T follicular helper cell (primary cell): ENCODE data around the gene PUM1.
"Not testable (repeated sequence)": the region's sequence is repeated elsewhere in the genome, so short reads cannot be mapped to it uniquely, and the experiment has no call there.

Experiments
- DNase-seq: peaks from one replicate; pipeline ENCODE4 v3.0.0-alpha.2; 2020; ENCODE audit warnings: low read depth

Gene PUM1

DNA sequence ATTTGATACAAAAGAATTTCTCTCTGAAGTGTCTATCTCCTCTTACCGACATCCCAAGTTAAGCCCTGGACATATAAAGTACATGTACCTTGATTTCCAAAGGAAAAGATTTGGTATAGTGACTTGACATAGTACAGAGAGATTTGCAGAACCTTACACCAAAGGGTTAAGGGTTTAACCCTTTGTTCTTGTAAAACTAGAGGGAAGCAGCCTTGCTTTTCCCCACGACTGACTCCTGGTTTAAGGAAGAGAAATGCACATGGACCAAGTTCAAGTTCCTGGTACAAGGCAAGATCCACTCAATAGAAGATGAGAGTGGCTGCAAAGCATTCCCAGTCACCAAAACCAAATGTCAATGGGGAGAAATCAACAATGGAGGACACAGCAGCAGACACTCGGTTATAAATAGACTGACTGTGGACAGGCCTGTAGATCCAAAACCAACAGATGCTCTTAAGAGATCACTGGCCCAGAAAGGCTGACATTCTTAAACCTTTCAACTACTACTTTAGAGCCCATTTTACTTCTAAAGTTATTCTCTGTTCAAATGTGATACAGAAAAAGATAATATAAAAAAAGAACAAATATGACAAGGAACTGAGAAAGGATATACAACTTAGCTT is 69.4 kb downstream of the PUM1 start:
- no peak for DNase-seq

DNA sequence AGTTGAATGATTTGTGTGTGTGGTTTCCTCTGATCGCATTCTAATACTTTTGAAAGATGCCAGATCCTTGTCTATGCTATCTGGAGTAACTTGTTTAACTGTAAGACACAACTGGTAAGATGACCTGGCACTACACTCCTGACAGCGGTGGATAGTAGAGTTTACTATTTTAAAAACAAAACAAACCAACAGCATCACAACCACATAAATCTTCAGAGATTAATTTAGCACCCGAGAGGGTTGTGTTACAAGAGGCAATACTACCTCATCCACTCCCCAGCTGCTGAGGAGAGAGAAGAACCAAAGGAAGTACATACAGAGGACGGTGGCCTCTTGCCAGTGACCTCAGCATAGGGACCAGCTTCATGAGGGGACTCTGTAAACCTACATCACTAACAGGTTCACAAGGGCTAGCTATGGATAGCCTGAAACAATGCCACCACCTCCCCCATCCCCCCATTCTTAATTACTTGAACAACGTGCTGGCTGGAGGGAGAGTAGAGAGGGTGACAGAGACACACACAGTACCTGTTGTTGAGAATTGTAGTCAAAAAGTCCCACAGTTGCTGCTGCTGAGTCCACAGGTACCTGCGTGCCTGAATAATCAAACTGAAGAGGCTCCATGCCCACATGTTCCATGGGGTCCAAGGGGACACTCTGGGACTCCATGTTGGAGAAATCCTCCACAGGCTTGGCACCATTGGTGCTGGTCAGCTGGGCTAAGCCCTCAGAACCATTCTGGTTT is 73.5 kb downstream of the PUM1 start:
- no peak for DNase-seq

DNA sequence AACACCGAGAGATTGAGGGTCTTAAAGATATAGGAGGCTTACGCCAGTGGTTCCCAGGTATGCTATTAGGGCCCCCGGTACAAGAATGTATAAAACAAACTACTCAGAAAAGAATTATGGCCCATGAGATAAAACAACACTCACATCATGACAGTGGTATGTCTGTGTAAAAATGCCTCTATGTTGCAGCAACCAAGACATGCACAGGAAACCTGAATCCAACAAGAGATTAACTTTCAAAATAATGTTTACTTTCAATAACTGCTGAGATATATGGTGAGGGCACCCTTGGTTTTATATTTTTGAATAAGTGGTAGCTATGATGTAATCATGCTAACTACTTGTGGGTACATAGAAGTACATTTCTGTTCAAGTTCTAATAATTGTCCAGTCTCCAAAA is 74.9 kb downstream of the PUM1 start:
- no peak for DNase-seq

- no peak for DNase-seq
Observed at GRCh38 chr1:30988045-30988444, 77.5 kb downstream of the PUM1 start.

GRCh38 chr1:30986755-30987154 is 78.8 kb downstream of the PUM1 start:
- DNase-seq, result no peak

DNA sequence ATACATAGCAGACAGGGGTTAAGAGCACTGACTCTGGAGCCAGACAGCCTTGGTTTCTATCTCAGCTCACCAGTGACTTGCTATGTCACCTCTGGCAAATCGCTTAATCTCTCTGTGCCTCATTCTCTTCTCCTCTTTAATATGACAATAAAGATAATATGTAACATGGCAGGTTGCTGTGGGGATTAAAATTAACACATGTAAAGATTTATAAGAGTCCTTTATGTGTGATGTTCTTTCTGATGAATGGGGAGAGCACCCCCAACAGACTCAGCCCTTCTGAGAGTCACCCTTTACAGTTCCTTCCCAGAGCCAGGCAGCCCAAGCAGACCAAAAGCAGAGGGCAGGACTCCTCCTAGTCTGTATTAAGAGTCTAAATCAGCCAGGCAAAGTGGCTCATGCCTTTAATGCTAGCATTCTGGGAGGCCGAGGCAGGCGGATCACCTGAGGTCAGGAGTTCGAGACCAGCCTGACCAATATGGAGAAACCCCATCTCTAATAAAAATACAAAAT is 80.5 kb downstream of the PUM1 start:
- no peak for DNase-seq

DNA sequence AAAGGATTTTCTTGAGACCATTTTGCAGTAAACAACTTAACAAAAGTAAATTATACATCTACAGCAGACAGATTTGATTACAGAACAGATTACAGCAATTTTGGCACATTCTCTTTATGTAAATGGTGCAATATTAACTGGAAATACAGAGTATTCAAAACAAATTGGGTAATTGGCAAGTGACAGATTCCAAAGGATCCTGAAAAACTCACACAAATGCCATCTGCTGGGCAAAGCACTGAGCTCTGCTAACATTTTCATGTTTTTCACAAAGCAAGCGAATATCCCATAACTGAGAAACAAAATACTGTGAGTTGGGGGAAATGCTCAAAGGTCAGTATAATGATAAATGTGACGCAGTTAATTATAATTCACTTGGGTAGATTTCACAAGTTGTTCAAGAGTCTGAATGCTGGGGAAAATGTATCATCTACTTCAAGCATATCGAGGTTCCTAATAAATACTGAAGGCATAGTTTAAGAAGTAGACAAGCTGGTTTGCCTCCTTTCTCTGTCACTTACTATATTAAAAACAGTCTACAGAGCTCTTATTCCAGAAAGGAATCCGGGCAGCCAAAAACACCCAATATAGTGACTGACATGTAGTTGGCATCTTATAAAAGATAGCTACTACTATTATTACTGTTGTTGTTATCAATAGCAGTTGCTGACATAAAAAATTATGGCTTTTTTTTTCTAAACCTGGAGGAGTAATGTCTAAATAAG is 81.2 kb downstream of the PUM1 start:
- DNase-seq, result no peak

GRCh38 chr1:30982937-30983336 is 82.6 kb downstream of the PUM1 start:
- no peak for DNase-seq

DNA sequence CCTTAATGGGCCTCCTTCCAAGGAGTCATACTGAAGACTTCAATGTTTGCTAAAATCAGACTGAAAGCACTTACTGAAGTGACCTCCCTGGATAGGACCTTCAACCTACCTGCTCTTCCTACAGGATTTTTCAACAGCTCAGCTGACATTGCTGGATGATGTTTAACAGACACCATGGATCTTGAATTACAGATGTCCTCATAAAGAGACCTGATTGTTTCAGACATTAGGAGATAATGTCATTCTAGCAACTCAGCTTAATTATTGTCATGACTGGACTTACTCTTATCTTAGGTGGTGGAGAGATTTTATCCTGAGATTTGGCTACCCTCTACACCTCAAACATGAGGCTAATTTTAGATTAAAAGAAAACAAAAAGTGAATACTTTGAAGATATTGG is 83.1 kb downstream of the PUM1 start:
- DNase-seq, result no peak

GRCh38 chr1:30981172-30981571 is 84.3 kb downstream of the PUM1 start:
- DNase-seq, result no peak

DNA sequence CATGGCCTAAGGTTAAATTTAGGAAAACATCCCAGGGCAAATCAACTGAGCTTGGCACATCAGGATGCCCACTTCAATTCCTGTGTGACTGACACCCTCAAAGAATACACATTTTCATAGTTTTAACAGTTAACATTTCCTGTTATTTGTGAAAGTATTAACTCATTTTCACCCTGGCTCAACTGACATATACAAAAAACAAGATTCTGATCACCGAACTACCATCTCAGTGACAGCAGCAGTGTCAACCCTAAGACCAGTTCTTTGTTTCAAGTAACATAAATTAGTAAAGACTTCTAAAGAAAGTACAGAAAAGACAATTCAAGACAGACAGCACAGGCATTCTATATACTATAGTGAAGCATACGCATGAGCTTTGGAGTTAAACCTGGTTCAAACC is 88.0 kb downstream of the PUM1 start:
- DNase-seq, result no peak

GRCh38 chr1:30977105-30977504 is 88.4 kb downstream of the PUM1 start:
- DNase-seq, result no peak

DNA sequence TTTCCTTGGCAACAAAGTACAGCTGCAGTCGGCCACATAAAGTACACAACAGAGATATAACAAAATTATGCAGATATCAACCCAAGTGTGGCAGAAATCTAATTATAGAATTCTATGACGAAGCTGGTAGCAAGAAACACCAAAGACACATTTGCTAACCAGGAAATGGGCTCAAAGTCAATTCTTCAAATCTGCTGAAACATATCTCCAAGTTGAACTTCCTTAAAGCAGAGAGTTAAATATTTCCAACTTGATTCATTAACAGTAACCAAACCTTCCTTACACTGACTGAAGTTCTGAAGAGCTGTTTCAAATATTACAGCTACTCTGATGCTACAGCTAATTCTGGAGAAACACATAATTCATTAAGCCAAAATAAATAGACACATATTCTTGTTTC is 89.4 kb downstream of the PUM1 start:
- DNase-seq, result no peak

- no peak for DNase-seq
Observed at GRCh38 chr1:30975217-30975616, 90.3 kb downstream of the PUM1 start.

GRCh38 chr1:30974536-30974935 is 91.0 kb downstream of the PUM1 start:
- DNase-seq, result no peak

GRCh38 chr1:30972349-30972748 is 93.2 kb downstream of the PUM1 start:
- DNase-seq, result not testable (repeated sequence)

DNA sequence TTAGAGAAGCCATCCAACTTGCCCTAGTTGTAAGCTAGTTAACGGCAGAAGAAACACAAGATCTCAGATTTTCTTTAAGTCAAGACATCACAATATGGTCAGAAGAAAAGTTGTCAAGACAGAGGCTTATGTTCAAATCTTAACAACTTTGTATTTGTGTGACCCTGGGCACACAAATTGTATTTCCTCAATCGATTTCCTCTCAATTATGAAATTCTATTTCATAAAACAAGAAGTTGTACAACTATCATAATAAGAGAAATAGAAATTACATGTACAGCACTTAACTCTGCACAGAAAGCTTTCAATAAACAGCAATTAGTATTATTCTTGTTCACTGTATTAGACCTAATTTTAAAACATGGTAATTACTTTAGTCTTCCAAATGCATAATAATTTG is 94.0 kb downstream of the PUM1 start:
- DNase-seq, result no peak

- DNase-seq, result no peak
Observed at GRCh38 chr1:30969903-30970302, 95.6 kb downstream of the PUM1 start.

GRCh38 chr1:30968220-30968971 is 97.1 kb downstream of the PUM1 start:
- no peak for DNase-seq

DNA sequence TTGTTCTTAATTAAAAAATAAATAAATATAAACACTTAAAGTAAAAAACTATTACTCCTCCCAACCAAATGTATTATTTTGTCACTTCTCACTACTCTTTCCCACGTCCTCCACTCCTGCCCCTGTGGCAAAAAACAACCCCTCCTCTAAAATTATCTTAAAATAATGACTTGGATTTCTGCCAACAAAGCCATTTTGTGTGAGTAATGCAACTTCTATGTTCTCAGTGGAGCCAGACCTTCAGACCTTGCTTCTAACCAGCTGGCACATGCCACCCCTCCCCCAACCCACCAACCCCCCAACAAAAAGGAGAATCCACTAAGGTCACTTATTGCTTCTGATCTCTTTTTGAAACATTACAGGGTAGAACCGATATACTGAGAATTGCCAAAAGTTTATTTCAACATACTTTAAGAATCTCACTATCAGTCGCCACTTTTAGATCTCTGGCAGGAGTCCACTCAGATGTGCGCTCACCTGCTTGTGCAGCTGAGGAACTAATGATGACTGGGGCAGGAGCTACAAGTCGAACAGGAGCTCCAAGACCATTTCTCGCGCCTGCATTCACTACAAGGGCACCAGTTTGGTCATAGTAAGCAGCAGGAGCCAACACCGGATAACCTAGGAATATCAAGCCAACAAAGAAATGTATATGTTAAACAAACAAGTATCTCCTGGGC is 98.7 kb downstream of the PUM1 start:
- no peak for DNase-seq

GRCh38 chr1:30965924-30966599 is 99.5 kb downstream of the PUM1 start:
- DNase-seq, result no peak
